GM12878 (cell line): ENCODE measurements around the gene BTNL2. TPM values are rescaled to one million over a fixed set of nuclear protein-coding genes. Genes with fewer than 3 reads are reported as not detected.

ENCODE experiments used
- ATF2 ChIP-seq: IDR thresholded peaks from 2 replicates; pipeline ENCODE4 v1.6.1; 2012; ENCODE audit warnings: low read length, inconsistent platforms
- BMI1 ChIP-seq: fragments of 450-650 bp; IDR thresholded peaks from 2 replicates; pipeline ENCODE4 v1.6.1; 2016; ENCODE audit warnings: mild to moderate bottlenecking, moderate library complexity, borderline replicate concordance
- BRCA1 ChIP-seq: IDR thresholded peaks from 2 replicates; pipeline ENCODE4 v1.6.1; 2011; ENCODE audit warnings: low read depth, low read length, improper control_type of control experiment
- CEBPB ChIP-seq, 2 experiments: fragments of 150-350 bp in 1 of 2; IDR thresholded peaks; 2 replicates each; pipeline ENCODE4 v1.6.1; 2012 to 2014; ENCODE audit warnings: low read depth in 2 of 2, low read length in 2 of 2, borderline replicate concordance in 1 of 2, inconsistent platforms in 1 of 2
- ESRRA ChIP-seq: IDR thresholded peaks from 2 replicates; pipeline ENCODE4 v1.6.1; 2012; ENCODE audit warnings: mild to moderate bottlenecking, low read length, improper control_type of control experiment
- HDGF ChIP-seq: fragments of 450-650 bp; IDR thresholded peaks from 2 replicates; pipeline ENCODE4 v1.6.1; 2016; ENCODE audit warnings: antibody characterized with exemption
- IRF3 ChIP-seq: fragments of 450-650 bp; IDR thresholded peaks from 2 replicates; pipeline ENCODE4 v1.6.1; 2014; ENCODE audit warnings: mild to moderate bottlenecking
- KDM1A ChIP-seq: fragments of 200-600 bp; sonication (generic); IDR thresholded peaks from 2 replicates; pipeline ENCODE4 v1.6.1; 2016; ENCODE audit warnings: borderline replicate concordance
- LARP7 ChIP-seq: fragments of 450-650 bp; IDR thresholded peaks from 2 replicates; pipeline ENCODE4 v1.6.1; 2017; ENCODE audit warnings: mild to moderate bottlenecking
- MEF2B ChIP-seq: fragments of 450-650 bp; IDR thresholded peaks from 2 replicates; pipeline ENCODE4 v1.6.1; 2018; ENCODE audit warnings: mild to moderate bottlenecking, moderate library complexity; ENCODE audit not compliant: partially characterized antibody, poor library complexity, severe bottlenecking
- MLLT1 ChIP-seq: fragments of 450-650 bp; IDR thresholded peaks from 2 replicates; pipeline ENCODE4 v1.6.1; 2016; ENCODE audit warnings: mild to moderate bottlenecking
- MTA3 ChIP-seq: IDR thresholded peaks from 2 replicates; pipeline ENCODE4 v1.6.1; 2012; ENCODE audit warnings: low read length, inconsistent platforms, borderline replicate concordance
- NFIC ChIP-seq: IDR thresholded peaks from 2 replicates; pipeline ENCODE4 v1.6.1; 2012; ENCODE audit warnings: low read depth, mild to moderate bottlenecking, inconsistent platforms, low read length, moderate library complexity
- PML ChIP-seq: IDR thresholded peaks from 2 replicates; pipeline ENCODE4 v1.6.1; 2012; ENCODE audit warnings: low read length, inconsistent platforms
- POLR2A ChIP-seq: IDR thresholded peaks from 2 replicates; pipeline ENCODE4 v1.6.1; 2011; ENCODE audit warnings: low read depth, mild to moderate bottlenecking, low read length
- RB1 ChIP-seq: fragments of 450-650 bp; formaldehyde crosslinking; IDR thresholded peaks from 2 replicates; pipeline ENCODE4 v1.6.1; 2017; ENCODE audit warnings: mild to moderate bottlenecking, borderline replicate concordance
- RELA ChIP-seq: fragments of 450-650 bp; IDR thresholded peaks from 2 replicates; pipeline ENCODE4 v1.8.0; 2014; ENCODE audit warnings: borderline replicate concordance; ENCODE audit not compliant: partially characterized antibody
- RUNX3 ChIP-seq: IDR thresholded peaks from 2 replicates; pipeline ENCODE4 v1.6.1; 2012; ENCODE audit warnings: low read length, inconsistent platforms
- SKIL ChIP-seq: fragments of 450-650 bp; IDR thresholded peaks from 2 replicates; pipeline ENCODE4 v1.6.1; 2017; ENCODE audit warnings: mild to moderate bottlenecking, low read depth, inconsistent platforms; ENCODE audit not compliant: poor library complexity, severe bottlenecking
- SMARCA5 ChIP-seq: fragments of 450-650 bp; IDR thresholded peaks from 2 replicates; pipeline ENCODE4 v1.6.1; 2017; ENCODE audit warnings: mild to moderate bottlenecking
- SPI1 ChIP-seq: IDR thresholded peaks from 2 replicates; pipeline ENCODE4 v1.6.1; 2011; ENCODE audit warnings: low read depth, mild to moderate bottlenecking, low read length, moderate library complexity, borderline replicate concordance; ENCODE audit not compliant: insufficient read depth
- SREBF1 ChIP-seq: IDR thresholded peaks from 2 replicates; pipeline ENCODE4 v1.6.1; 2012; ENCODE audit warnings: mild to moderate bottlenecking, low read length
- STAT3 ChIP-seq: IDR thresholded peaks from 2 replicates; pipeline ENCODE4 v1.6.1; 2011; ENCODE audit warnings: low read depth, low read length, improper control_type of control experiment
- SUPT20H ChIP-seq: IDR thresholded peaks from 2 replicates; pipeline ENCODE4 v1.6.1; 2011; ENCODE audit warnings: low read depth, mild to moderate bottlenecking, low read length, moderate library complexity, borderline replicate concordance; ENCODE audit not compliant: control insufficient read depth
- YY1 ChIP-seq: IDR thresholded peaks from 2 replicates; pipeline ENCODE4 v1.6.1; 2011; ENCODE audit warnings: low read depth, mild to moderate bottlenecking, low read length
- ZZZ3 ChIP-seq: IDR thresholded peaks from 2 replicates; pipeline ENCODE4 v1.6.1; 2011; ENCODE audit warnings: low read depth; ENCODE audit not compliant: control insufficient read depth, insufficient read length
- polyA plus RNA-seq, 11 experiments: library from polyadenylated mRNA; depleted of rRNA in 4 of 11; unstranded in 6 of 11; stranded (reverse) in 5 of 11; fragments of >200 nt; fragmentation: Nextera tagmentation in 4 of 11; fragmentation: Illumina TruSeq in 1 of 11; extraction: Ambion mirVana in 4 of 11; extraction: Trizol in 1 of 11; gene quantifications; 1 replicate in 1 of 11; 2 replicates in 10 of 11; pipeline versions ENCODE4 v1.2.1 to v1.2.3, GENCODE V29; 2011 to 2016; ENCODE audit warnings: inconsistent platforms in 2 of 11, missing spikeins in 2 of 11, low read depth in 1 of 11
- total RNA-seq, 4 experiments: library from RNA; depleted of rRNA in 3 of 4; stranded (reverse); fragments of >200 nt in 3 of 4; fragmentation: Illumina TruSeq in 1 of 4; extraction: Trizol in 1 of 4; gene quantifications; 2 replicates each; pipeline versions ENCODE4 v1.2.1 to v1.2.3, GENCODE V29; 2013 to 2021

The BTNL2 gene
- total and polyA plus RNA-seq, 10 of the 15 experiments (the other 5 are each of a cell fraction or from before 2014, with no cell fraction given): 0.11 to 0.29 (median 0.26) TPM; not detected in 5

- TF ChIP-seq HDGF (no peak), KDM1A (no peak), SKIL (peak; percentile 34), SPI1 (peak; percentile 57; the same call in 1 of the 2 replicates), SMARCA5 (no peak), POLR2A (no peak), CEBPB (IDR thresholded peaks at IDR 0.05; ENCODE audit: borderline replicate concordance in 1 of 2, low read depth in 2 of 2, low read length in 2 of 2) (no peak), RUNX3 (peak; percentile 70), MLLT1 (peak; percentile 64), RB1 (no peak), MTA3 (0 out of 2 replicates have a peak, but pooled peaks have one; percentile 25), SREBF1 (no peak), BMI1 (no peak), SUPT20H (no peak), ZZZ3 (no peak), LARP7 (no peak), YY1 (no peak), STAT3 (no peak), RELA (no peak), ATF2 (peak; percentile 64; the same call in 1 of the 2 replicates), MEF2B (peak; percentile 42), BRCA1 (no peak), PML (0 out of 2 replicates have a peak, but pooled peaks have one; percentile 44), NFIC (peak; percentile 26; the same call in 1 of the 2 replicates), ESRRA (no peak), IRF3 (no peak)
These were observed 9.6 kb downstream of the BTNL2 start (continued) for GRCh38 chr6:32397252-32397920.
